Fibroblast of skin of back (primary cell): ENCODE data around the gene TMEM190.

ENCODE experiments used
- DNase-seq: peaks from one replicate; pipeline ENCODE4 v3.0.0-alpha.2; 2013

Gene TMEM190

DNA sequence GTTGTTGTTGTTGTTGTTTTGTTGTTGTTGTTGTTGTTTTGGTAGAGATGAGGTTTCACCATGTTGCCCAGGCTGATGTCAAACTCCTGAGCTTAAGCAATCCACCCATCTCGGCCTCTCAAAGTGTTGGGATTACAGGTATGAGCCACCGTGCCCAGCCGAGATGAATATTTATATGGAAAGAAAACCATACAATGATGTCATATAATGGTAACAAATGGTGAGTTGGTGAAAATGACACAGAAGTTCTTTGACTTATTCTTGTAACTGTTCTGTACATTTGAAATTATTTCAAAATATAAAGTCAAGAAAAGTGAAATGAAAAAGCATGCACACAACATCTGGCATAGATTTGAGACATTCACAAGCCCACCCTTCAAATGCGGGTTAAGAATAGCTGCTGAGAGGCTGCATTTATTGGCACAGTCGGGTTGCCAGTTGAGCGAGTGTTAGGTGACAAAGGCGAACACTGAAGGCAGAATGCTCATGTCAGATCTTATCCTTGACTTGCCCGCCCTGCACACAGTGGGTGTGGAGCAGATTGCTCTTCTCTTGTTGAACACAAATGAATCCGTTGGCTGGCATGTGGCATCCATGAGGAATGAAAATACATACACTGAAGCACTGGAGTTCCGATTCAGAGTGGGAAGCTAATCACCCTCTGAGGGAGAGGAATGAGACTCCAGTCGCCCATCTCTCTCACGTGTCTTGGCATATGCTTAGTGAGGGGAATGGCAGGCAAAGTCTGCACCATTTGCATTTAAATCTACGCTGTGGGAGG, 46.8 kb downstream of the TMEM190 start:
- no peak for DNase-seq

DNA sequence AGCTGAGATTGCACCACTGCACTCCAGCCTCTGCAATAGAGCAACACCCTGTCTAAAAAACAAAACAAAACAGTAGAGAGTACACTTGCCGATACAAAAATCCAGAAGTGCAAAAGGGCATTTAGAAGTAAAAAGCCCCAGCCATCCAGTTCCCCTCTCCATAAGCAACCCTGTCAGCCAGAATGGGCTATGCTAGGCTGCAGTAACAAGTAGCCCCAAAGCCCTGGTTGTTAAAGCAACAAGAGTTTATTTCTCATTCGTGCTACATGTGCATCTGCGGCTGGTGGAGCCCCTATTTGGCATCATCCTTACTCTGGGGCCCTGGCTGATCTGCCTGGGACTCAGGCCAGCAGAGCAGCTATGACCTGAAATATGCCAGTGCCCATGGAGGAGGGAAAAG, 47.9 kb downstream of the TMEM190 start:
- no peak for DNase-seq

DNA sequence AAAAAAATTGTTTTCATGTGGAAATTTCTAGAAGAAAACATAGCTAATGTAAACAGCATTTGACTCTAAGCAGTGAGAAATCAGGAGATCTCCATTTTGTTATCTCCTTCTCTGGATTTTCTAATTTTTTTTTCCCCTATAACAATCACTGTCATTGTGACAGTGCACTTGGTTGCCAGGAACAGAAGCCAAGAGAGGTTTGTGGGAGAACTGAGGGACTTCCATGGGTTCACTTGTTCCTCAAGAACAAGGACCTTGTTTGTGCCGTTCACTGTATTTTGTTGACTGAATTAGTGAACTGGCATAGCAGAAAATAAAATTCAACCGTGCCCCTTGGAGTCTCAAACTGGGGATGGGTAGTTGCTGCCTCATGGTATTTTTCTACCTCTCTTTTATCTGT, 49.4 kb downstream of the TMEM190 start:
- no peak for DNase-seq
